Activated B cell treated with CpG ODN at 0.5 μM for 24 hours (primary cell): ENCODE results near the gene PLA2G12A. TPM values are rescaled to one million over a fixed set of nuclear protein-coding genes. Genes with fewer than 3 reads are reported as not detected.

ENCODE experiments used
- ATAC-seq: fragments of 200-7000 bp; cut with Tn5 transposase; one replicate; pipeline ENCODE4 v1.10.0; 2021; ENCODE audit warnings: low read depth, mild to moderate bottlenecking, moderate library complexity
- CTCF ChIA-PET: fragments of 350-600 bp; sonication (Branson Sonifier 250); formaldehyde crosslinking; loops from one replicate; lab custom pipeline; 2021; ENCODE audit warnings: antibody characterized with exemption; lab: Charles Lee
- POLR2A ChIA-PET: fragments of 350-600 bp; sonication (Branson Sonifier 250); formaldehyde crosslinking; loops from one replicate; lab custom pipeline; 2021; ENCODE audit warnings: antibody characterized with exemption; lab: Charles Lee
- DNase-seq: peaks from one replicate; pipeline ENCODE4 v3.0.0; 2022
- H3K27ac Mint-ChIP-seq: one replicate; pipeline ENCODE4 v1.8.0; 2020; ENCODE audit warnings: mixed read lengths
- H3K27me3 Mint-ChIP-seq: one replicate; pipeline ENCODE4 v1.8.0; 2021; ENCODE audit warnings: mixed read lengths
- H3K36me3 Mint-ChIP-seq: one replicate; pipeline ENCODE4 v1.8.0; 2021; ENCODE audit warnings: low read depth, mixed read lengths
- H3K4me1 Mint-ChIP-seq: one replicate; pipeline ENCODE4 v1.8.0; 2021; ENCODE audit warnings: mixed read lengths
- H3K4me3 Mint-ChIP-seq: one replicate; pipeline ENCODE4 v1.8.0; 2020; ENCODE audit warnings: mild to moderate bottlenecking, mixed read lengths
- H3K9me3 Mint-ChIP-seq: one replicate; pipeline ENCODE4 v1.8.0; 2020; ENCODE audit warnings: mixed read lengths
- CTCF ChIP-seq: fragments of 200-600 bp; IDR thresholded peaks from one replicate; pipeline ENCODE4 v1.8.0; 2022; ENCODE audit warnings: antibody characterized with exemption, mild to moderate bottlenecking
- intact Hi-C: fragments of 100-400 bp; cut with micrococcal nuclease; formaldehyde crosslinking; loops from one replicate; pipeline ENCODE4 v1.15.1; 2024
- total RNA-seq: library from RNA; stranded (reverse); gene quantifications from 2 replicates; pipeline ENCODE4 v1.2.3, GENCODE V29; 2022

Gene PLA2G12A
- total RNA-seq, result 6.7 and 9.6 TPM in 2 replicates

- DNase-seq (peak; percentile 77), ATAC-seq (peak; percentile 90)
- ChIA-PET POLR2A (interaction anchor here (0.7 to 3.0 kb wide), 8 partner anchors 27 to 1109 kb away, joined by 3 to 10 read pairs (median 4); partner anchors contain the start of genes GAR1, MCUB, OSTC and SEC24B), CTCF (interaction anchor here (1.6 kb wide), 1 partner anchor 26 kb away, joined by 5 read pairs; the partner anchor contains the start of gene CASP6)
- Mint-ChIP-seq H3K36me3 (peaks cover 8% of the 10 kb centered on the region), H3K9me3 (no peaks in the 10 kb centered on the region), H3K27ac (peak within 1 kb of the TSS; percentile 79), H3K4me3 (peak within 1 kb of the TSS; percentile 90), H3K27me3 (no peaks in the 10 kb centered on the region), H3K4me1 (peaks cover 12% of the 10 kb centered on the region)
- no peak for TF ChIP-seq CTCF
- intact Hi-C loops, result loop anchor here (1.0 to 5.0 kb wide), 7 partner anchors 27 to 1798 kb away; partner anchors contain the start of genes CASP6, CYP2U1, ELOVL6 and GAR1
These were observed at the start of gene PLA2G12A for GRCh38 chr4:109729718-109730618. Gene PLA2G12A (minus strand): TSS chr4:109730070. CDS start chr4:109729809, 261 bp downstream.

- no peak for TF ChIP-seq CTCF
- ChIA-PET POLR2A (no interaction called here), CTCF (no interaction called here)
These were observed 35.0 kb upstream of the PLA2G12A start for GRCh38 chr4:109764789-109765402.

GRCh38 chr4:109764376-109764775 lies 34.5 kb upstream of the PLA2G12A start:
- H3K36me3 Mint-ChIP-seq, result no peaks in the 10 kb centered on the region
- ChIA-PET POLR2A (no interaction called here), CTCF (no interaction called here)
- no peak for ATAC-seq
- H3K4me3 Mint-ChIP-seq, result no peak overlapping the region
- intact Hi-C loops, result no loop called here
- no peak overlapping the region for H3K27ac Mint-ChIP-seq
- peaks cover 23% of the 10 kb centered on the region for H3K27me3 Mint-ChIP-seq
- DNase-seq, result no peak
- no peaks in the 10 kb centered on the region for H3K4me1 Mint-ChIP-seq
- no peak for TF ChIP-seq CTCF
- no peaks in the 10 kb centered on the region for H3K9me3 Mint-ChIP-seq

More at GRCh38 chr4:109764789-109765402, 35.0 kb upstream of the PLA2G12A start:
- intact Hi-C loops, result no loop called here
- Mint-ChIP-seq H3K27ac (no peak overlapping the region), H3K4me1 (no peaks in the 10 kb centered on the region), H3K9me3 (no peaks in the 10 kb centered on the region), H3K36me3 (no peaks in the 10 kb centered on the region), H3K4me3 (no peak overlapping the region), H3K27me3 (peaks cover 26% of the 10 kb centered on the region)
- no peak for ATAC-seq
- DNase-seq, result no peak

- ATAC-seq (no peak), DNase-seq (no peak)
- intact Hi-C loops, result no loop called here
- TF ChIP-seq CTCF, result no peak
- POLR2A ChIA-PET, result no interaction called here
- Mint-ChIP-seq H3K4me1 (no peaks in the 10 kb centered on the region), H3K4me3 (no peak overlapping the region), H3K27ac (no peak overlapping the region), H3K9me3 (no peaks in the 10 kb centered on the region), H3K27me3 (peaks cover 23% of the 10 kb centered on the region), H3K36me3 (no peaks in the 10 kb centered on the region)
- CTCF ChIA-PET, result no interaction called here
These were observed 30.8 kb upstream of the PLA2G12A start for GRCh38 chr4:109760682-109761081.

- ChIA-PET POLR2A (interaction anchor here (0.6 kb wide), 1 partner anchor 196 kb away, joined by 5 read pairs; the partner anchor contains the start of gene MCUB), CTCF (no interaction called here)
- ATAC-seq (no peak), DNase-seq (no peak)
- intact Hi-C loops, result no loop called here
- Mint-ChIP-seq H3K27me3 (peaks cover 12% of the 10 kb centered on the region), H3K4me3 (no peak overlapping the region), H3K36me3 (no peaks in the 10 kb centered on the region), H3K9me3 (no peaks in the 10 kb centered on the region), H3K27ac (no peak overlapping the region), H3K4me1 (no peaks in the 10 kb centered on the region)
- no peak for TF ChIP-seq CTCF
These were observed 25.8 kb upstream of the PLA2G12A start for GRCh38 chr4:109755656-109756055.
